Keratinocyte (primary cell): ENCODE data around the gene TTLL8. TPM values are rescaled to one million over a fixed set of nuclear protein-coding genes. Genes with fewer than 3 reads are reported as not detected.

Source experiments
- DNase-seq: peaks from one replicate; pipeline ENCODE4 v3.0.0-alpha.2; 2011; ENCODE audit warnings: low read depth, missing footprints, low spot score
- FAIRE-seq: peaks from 2 replicates; lab custom pipeline; 2011; peaks lifted over from hg19 to GRCh38; lab: Jason Lieb, UNC
- H2AFZ ChIP-seq: 2 replicates; pipeline ENCODE4 v1.6.0; 2012; ENCODE audit warnings: low read length, control low read depth, inconsistent platforms; ENCODE audit not compliant: control insufficient read depth
- H3K27ac ChIP-seq: 2 replicates; pipeline ENCODE4 v1.5.1; 2011; ENCODE audit warnings: low read length; ENCODE audit not compliant: control insufficient read depth, insufficient read depth
- H3K27me3 ChIP-seq: 3 replicates; pipeline ENCODE4 v1.6.0; 2011; ENCODE audit warnings: low read length; ENCODE audit not compliant: control insufficient read depth, insufficient read depth; ENCODE audit errors: extremely low read depth
- H3K36me3 ChIP-seq, 2 experiments: 2 replicates in 1 of 2; 3 replicates in 1 of 2; pipeline ENCODE4 v1.5.1; 2011; ENCODE audit warnings: low read length in 2 of 2, mild to moderate bottlenecking in 1 of 2; ENCODE audit not compliant: control insufficient read depth in 2 of 2, insufficient read depth in 2 of 2; ENCODE audit errors: extremely low read depth in 1 of 2
- H3K4me1 ChIP-seq: 3 replicates; pipeline ENCODE4 v1.5.1; 2011; ENCODE audit warnings: low read length; ENCODE audit not compliant: control insufficient read depth, insufficient read depth; ENCODE audit errors: extremely low read depth
- H3K4me2 ChIP-seq: 3 replicates; pipeline ENCODE4 v1.6.0; 2011; ENCODE audit warnings: low read depth, low read length; ENCODE audit not compliant: control insufficient read depth, insufficient read depth; ENCODE audit errors: extremely low read depth
- H3K4me3 ChIP-seq, 3 experiments: fragments of 200-600 bp in 1 of 3; sonication (generic) in 1 of 3; 2 replicates in 2 of 3; 3 replicates in 1 of 3; pipeline ENCODE4 v1.5.1; 2011 to 2016; ENCODE audit warnings: low read length in 3 of 3, mild to moderate bottlenecking in 3 of 3, control low read depth in 2 of 3, inconsistent platforms in 1 of 3, low read depth in 1 of 3, mixed read lengths in 1 of 3, mixed run types in 1 of 3, moderate library complexity in 1 of 3; ENCODE audit not compliant: control insufficient read depth in 2 of 3, insufficient read depth in 2 of 3; ENCODE audit errors: extremely low read depth in 1 of 3
- H3K79me2 ChIP-seq: 2 replicates; pipeline ENCODE4 v1.6.0; 2012; ENCODE audit warnings: low read length; ENCODE audit not compliant: control insufficient read depth, insufficient read depth
- H3K9ac ChIP-seq: 3 replicates; pipeline ENCODE4 v1.6.0; 2011; ENCODE audit warnings: low read length; ENCODE audit not compliant: control insufficient read depth, insufficient read depth; ENCODE audit errors: extremely low read depth
- H3K9me1 ChIP-seq: 3 replicates; pipeline ENCODE4 v1.6.0; 2011; ENCODE audit warnings: low read length; ENCODE audit not compliant: control insufficient read depth, insufficient read depth; ENCODE audit errors: extremely low read depth
- H3K9me3 ChIP-seq: 2 replicates; pipeline ENCODE4 v1.5.1; 2012; ENCODE audit warnings: low read depth, low read length; ENCODE audit not compliant: control insufficient read depth
- H4K20me1 ChIP-seq: 3 replicates; pipeline ENCODE4 v1.6.0; 2011; ENCODE audit warnings: low read length; ENCODE audit not compliant: control insufficient read depth, insufficient read depth; ENCODE audit errors: extremely low read depth
- CTCF ChIP-seq, 3 experiments: IDR thresholded peaks in 1 of 3; conservative IDR thresholded peaks in 1 of 3; optimal IDR thresholded peaks in 1 of 3; 2 replicates in 2 of 3; 3 replicates in 1 of 3; pipeline versions ENCODE3 to v1.5.1; 2011; ENCODE audit warnings: low read length in 3 of 3, mild to moderate bottlenecking in 3 of 3, moderate library complexity in 2 of 3, control low read depth in 1 of 3, inconsistent platforms in 1 of 3; ENCODE audit not compliant: insufficient read depth in 2 of 3; ENCODE audit errors: extremely low read depth in 1 of 3
- EZH2 ChIP-seq: IDR thresholded peaks from one replicate; pipeline ENCODE4 v1.6.1; 2012; ENCODE audit warnings: inconsistent platforms, mild to moderate bottlenecking, low read length, moderate library complexity
- dilution Hi-C: fragments of 300-500 bp; cut with MboI; formaldehyde crosslinking; loops from one replicate; pipeline ENCODE4 v1.7.0; 2020; ENCODE audit warnings: low sequenced_read_pairs; ENCODE audit not compliant: extremely low pct_ligation_motif_present
- polyA plus RNA-seq, 5 experiments: library from polyadenylated mRNA; depleted of rRNA in 3 of 5; stranded (reverse) in 3 of 5; stranded (forward) in 1 of 5; unstranded in 1 of 5; fragments of >200 nt; gene quantifications; 1 replicate in 1 of 5; 2 replicates in 3 of 5; 3 replicates in 1 of 5; pipeline versions ENCODE4 v1.2.1 to v1.2.3, GENCODE V29; 2011 to 2012; ENCODE audit warnings: missing spikeins in 2 of 5, low read depth in 1 of 5, low replicate concordance in 1 of 5

Gene TTLL8
- polyA plus RNA-seq, 1 donor (not counting 4 experiments of a cell fraction or from before 2014, with no cell fraction given), result not detected

- peaks cover 46% of the 10 kb centered on the region for H3K27me3 ChIP-seq
These were observed 48.8 kb downstream of the TTLL8 start for GRCh38 chr22:50009251-50009650.

GRCh38 chr22:50008151-50009040 lies 49.7 kb downstream of the TTLL8 start:
- Histone ChIP-seq H4K20me1 (no peaks in the 10 kb centered on the region), H3K4me3 (no peak overlapping the region), H3K4me1 (no peaks in the 10 kb centered on the region), H3K79me2 (no peaks in the 10 kb centered on the region), H3K9me1 (no peaks in the 10 kb centered on the region), H3K27me3 (peaks cover 38% of the 10 kb centered on the region), H2AFZ (no peak overlapping the region), H3K36me3 (no peaks in the 10 kb centered on the region), H3K27ac (no peak overlapping the region), H3K9me3 (no peaks in the 10 kb centered on the region), H3K4me2 (no peak overlapping the region), H3K9ac (no peak overlapping the region)
- TF ChIP-seq CTCF (optimal IDR thresholded peaks at IDR 0.05 in 1 of 3, IDR thresholded peaks at IDR 0.05 in 1 of 3, conservative IDR thresholded peaks at IDR 0.05 in 1 of 3; ENCODE audit: extremely low read depth in 1 of 3, insufficient read depth in 2 of 3, low read length in 3 of 3) (no peak), EZH2 (no peak)
- no peak for DNase-seq
- no peak for FAIRE-seq
- dilution Hi-C loops, result no loop called here

More at GRCh38 chr22:50009251-50009650, 48.8 kb downstream of the TTLL8 start:
- Histone ChIP-seq H3K9me3 (no peaks in the 10 kb centered on the region), H3K9me1 (no peaks in the 10 kb centered on the region), H3K27ac (no peak overlapping the region), H3K4me2 (no peak overlapping the region), H3K4me1 (no peaks in the 10 kb centered on the region), H3K9ac (no peak overlapping the region), H3K4me3 (no peak overlapping the region), H2AFZ (no peak overlapping the region), H3K79me2 (no peaks in the 10 kb centered on the region), H3K36me3 (no peaks in the 10 kb centered on the region), H4K20me1 (no peaks in the 10 kb centered on the region)
- FAIRE-seq, result no peak
- no peak for DNase-seq
- TF ChIP-seq EZH2 (no peak), CTCF (optimal IDR thresholded peaks at IDR 0.05 in 1 of 3, IDR thresholded peaks at IDR 0.05 in 1 of 3, conservative IDR thresholded peaks at IDR 0.05 in 1 of 3; ENCODE audit: extremely low read depth in 1 of 3, insufficient read depth in 2 of 3, low read length in 3 of 3) (no peak)
- dilution Hi-C loops, result no loop called here
